Activated CD8-positive, alpha-beta memory T cell treated with anti-CD3 and anti-CD28 coated beads for 24 hours (primary cell): ENCODE results near the gene MADCAM1.

Experiments used
- DNase-seq: peaks from one replicate; pipeline ENCODE4 v3.0.0-alpha.2; 2020

Gene MADCAM1

DNA sequence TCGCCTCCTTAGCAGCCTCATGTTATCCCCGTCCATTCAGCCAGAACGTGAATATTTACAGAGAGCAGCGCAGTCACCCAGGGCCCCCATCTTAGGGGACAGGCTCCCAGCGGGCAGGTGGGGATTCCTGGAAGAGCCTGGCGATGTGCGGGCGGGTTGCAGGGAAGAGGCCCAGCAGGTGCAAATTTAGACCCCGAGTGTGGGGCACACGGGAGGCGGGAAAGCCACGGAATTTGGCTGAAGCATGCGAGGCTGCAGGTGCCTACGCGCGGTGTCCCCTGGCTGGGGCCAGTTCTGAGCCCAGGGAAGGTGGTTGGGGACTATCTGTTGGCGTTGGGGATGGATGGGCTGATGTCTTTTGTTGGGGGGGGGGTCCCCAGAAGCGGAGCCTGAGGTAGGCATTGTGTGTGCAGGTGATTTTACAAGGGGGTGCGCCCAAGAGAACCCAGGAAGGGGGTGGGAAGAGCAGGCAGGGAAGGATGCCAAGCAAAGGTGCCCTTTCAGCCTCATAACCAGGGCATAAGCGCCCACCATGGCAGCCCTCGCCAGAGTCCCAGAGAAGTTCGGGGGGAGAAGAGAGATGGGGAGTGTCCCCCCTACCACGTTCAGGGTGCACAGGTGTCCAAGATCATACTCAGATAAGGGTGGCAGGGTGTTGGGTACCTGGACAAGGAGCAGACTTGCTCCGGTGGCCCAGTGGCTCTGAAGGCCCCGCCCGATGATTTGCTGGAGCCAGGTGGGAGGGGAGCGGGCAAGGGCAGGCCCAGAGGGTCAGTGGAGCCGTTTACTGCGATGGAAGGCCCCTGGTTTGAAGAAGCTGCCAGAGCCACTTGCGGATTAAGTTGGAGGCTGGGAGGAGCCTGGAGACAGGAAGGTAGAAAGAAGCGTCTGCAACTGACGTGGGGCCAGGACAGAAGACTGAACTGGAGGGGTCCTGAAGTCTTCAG is 12.2 kb downstream of the MADCAM1 start:
- no peak for DNase-seq

DNA sequence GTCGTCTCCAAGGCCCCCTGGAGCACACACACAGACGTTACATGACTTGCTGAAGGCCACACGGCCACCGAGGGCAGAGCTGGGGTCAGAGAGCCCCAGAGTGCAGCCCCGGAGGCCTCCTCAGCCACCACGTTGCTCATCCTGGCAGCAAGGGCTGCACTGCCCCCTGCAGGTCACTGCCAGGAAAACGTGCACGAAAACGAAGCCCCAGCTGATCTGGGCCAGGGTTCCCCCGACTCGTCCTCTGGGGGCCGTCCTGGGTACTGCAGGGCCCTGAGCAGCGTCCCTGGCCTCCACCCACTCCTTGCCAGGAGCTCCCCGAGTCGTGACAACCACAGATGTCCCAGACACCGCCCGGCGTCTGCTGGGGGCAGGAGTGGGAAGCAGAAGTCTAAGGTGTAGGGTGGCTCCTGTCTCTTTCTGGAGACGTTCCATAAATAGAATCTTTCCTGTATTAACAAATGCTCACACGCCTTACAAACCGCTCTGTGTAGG is 14.4 kb downstream of the MADCAM1 start:
- peak; percentile 97 for DNase-seq

DNA sequence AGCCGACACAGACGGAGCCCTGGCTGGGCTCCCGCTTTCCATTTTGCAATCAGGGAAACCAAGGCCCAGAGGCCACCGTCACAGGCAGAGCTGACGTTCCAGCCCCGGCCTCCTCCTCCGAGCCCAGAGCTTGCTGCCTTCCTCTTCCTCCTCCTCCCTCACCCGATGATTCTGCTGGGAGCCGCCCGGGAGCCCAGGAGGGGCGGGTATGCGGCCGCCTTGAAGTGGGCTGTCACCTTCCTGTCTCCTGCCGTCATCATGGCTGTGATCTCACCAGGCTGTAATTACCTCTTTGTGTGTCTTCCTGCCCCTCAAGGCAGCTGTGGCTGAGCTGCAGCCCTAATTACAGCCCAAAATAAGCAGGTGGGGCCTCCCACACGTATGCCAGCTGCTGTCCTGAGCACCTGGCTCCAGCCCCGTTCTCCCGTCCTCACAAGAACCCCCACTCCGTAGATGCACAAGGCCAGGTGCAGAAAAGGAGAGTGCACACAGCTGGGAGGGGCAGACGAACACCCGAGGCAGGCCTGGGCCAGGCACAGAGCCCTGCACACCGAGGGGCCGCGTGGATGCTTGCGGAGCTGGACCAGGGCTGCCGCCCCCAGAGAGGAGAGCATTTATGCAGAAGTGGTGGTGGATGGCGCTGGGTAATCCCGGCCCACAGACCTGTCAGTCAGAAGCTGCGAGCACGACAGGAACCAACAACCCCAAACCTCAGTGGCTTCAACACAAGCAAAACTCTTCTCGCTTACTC is 15.0 kb downstream of the MADCAM1 start:
- peak; percentile 86 for DNase-seq

DNA sequence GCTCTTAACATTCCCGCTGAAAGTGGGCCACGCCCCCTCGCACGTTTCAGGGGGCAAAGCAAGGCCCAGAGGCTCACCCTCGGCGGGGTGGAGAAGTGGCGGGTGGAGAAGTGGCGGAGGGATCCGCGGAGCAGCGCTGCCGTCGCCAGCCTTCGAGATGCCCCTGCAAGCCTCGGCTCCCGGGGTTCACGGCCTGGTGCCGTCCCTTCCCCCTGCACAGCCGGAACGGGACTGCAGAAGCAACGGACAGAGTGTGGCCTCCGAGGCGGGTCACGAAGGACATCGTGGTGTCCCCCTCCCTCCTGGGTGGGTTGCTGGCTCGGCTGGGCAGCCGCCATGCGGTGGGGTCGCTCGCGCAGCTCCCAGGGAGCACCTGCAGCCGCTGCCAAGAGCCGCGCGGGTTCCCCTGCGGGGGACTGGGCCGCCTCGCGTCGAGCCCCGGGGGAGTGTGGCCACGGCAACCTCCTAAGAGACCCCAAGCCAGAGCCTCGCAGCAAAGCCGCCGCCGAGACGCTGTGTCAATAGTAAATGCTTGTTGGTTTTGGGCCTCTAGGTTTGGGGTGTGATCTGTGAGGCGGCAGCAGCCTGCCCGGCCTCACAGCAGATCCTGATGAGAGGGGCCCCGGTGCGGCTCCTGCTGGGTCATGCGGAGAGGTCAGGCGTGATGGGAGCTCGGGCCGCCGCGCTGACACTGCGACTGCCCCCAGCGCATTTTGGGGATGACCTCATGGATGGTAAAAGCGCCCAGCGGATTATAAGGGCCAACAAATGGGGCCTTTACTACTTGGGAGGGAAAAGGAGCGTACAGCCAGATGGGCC is 16.5 kb downstream of the MADCAM1 start:
- DNase-seq, result no peak

DNA sequence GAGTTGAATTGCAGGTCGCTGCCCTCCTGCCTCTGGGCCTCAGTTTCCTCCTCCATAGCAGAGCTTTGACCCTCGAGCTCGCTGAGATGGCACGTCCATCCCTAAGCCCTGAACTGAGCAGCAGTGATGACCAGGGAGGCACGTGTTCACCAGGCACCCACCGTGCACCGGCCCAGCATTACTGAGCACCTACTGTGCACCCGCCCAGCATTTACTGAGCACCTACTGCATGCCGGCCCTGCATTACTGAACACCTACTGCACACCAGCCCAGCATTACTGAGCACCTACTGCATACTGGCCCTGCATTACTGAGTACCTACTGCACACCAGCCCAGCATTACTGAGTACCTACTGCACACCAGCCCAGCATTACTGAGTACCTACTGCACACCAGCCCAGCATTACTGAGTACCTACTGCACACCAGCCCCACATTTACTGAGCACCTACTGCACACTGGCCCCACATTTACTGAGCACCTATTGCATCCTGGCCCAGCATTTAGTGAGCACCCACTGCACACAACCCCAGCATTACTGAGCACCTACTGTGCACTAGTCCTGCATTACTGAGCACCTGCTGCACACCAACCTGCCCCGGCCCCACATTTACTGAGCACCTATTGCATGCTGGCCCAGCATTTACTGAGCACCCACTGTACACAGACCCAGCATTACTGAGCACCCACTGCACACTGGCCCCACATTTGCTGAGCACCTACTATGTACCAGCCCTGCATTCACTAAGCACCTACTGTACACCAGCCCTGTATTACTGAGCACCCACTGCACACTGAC is 17.3 kb downstream of the MADCAM1 start:
- no peak for DNase-seq

DNA sequence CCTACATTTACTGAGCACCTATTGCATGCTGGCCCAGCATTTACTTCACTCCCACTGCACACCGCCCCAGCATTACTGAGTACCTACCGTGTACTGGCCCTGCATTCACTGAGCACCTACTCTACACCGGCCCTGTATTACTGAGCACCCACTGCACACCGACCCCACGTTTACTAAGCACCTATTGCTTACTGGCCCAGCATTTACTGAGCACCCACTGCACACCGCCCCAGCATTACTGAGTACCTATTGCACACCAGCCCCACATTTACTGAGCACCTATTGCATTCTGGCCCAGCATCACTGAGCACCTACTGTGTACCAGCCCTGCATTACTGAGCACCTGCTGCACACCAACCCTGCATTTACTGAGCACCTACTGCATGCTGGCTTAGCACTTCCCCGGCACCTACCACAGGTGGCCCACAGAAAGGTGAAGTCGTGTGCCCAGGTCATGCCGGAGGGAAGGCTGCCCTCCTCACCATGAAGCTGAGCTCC is 17.9 kb downstream of the MADCAM1 start:
- no peak for DNase-seq

DNA sequence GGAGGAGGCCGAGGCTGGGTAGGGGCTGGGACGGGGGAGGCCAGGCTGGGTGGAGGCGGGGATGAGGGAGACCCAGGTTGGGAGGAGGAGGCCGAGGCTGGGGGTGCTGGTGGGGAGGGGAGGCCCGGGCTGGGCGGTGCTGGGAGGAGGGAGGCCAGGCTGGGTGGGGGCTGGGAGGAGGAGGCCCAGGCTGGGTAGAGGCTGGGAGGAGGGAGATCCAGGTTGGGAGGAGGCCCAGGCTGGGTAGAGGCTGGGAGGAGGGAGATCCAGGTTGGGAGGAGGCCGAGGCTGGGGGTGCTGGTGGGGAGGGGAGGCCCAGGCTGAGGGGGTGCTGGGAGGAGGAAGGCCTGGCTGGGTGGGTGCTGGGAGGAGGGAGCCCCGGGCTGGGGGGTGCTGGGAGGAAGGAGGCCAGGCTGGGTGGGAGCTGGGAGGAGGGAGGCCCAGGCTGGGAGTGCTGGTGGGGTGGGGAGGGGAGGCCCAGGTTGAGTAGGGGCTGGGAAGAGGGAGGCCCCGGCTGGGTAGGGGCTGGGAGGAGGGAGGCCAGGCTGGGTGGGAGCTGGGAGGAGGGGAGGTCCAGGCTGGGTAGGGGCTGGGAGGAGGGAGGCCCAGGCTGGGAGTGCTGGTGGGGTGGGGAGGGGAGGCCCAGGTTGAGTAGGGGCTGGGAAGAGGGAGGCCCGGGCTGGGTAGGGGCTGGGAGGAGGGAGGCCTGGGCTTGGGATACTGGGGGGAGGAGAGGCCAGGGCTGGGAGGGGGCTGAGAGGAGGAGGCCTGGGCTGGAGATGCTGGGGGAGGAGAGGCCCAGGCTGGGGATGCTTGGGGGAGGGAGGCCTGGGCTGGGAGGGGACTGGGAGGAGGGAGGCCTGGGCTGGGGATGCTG is 21.7 kb downstream of the MADCAM1 start:
- DNase-seq, result no peak

DNA sequence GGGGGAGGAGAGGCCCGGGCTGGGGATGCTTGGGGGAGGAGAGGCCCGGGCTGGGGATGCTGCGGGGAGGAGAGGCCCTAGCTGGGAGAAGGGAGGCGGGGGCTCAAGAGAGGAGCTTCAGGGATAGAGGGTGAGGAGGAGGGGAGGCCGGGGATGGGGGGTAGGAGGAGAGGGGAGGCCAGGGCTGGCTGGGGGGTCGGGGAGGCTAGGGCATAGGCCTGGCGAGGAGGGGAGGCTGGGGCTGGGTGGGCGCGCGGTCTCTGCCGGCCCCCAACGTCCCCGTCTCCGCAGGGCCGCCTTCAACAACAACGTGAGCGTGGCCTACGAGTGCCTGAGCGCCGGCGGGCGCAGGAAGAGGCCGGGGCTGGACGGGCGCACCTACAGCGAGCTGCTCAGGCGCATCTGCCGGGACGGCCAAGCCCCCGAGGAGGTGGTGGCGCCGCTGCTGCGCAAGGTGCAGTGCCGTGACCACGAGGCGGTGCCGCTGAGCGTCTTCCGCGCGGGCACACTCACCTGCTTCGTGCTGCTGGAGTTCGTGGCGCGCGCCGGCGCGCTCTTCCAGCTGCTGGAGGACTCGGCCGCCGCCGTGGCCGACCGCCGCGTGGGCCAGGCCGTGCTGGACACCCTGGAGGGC is 22.4 kb downstream of the MADCAM1 start:
- DNase-seq, result peak; percentile 81

DNA sequence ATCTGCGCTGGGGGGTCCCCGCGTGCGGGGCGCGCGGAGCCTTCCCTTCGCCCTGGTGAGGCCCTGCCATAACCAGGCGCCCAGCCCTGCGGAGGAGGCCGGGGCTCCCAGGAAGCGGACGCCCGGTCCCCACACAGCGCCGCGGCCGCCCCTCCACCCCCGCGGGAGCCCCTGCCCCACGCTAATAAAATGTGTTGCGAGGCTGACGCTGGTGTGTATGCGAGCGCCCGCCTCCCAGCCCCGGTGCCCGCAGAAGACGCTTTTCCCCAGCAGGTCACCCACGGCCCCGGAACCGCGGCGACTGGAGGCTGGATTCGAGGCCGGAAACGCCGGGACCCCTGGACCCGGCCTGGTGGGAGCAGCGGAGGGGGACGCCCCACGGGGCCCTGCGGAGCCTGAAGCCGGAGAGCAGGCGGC is 23.2 kb downstream of the MADCAM1 start:
- no peak for DNase-seq

DNA sequence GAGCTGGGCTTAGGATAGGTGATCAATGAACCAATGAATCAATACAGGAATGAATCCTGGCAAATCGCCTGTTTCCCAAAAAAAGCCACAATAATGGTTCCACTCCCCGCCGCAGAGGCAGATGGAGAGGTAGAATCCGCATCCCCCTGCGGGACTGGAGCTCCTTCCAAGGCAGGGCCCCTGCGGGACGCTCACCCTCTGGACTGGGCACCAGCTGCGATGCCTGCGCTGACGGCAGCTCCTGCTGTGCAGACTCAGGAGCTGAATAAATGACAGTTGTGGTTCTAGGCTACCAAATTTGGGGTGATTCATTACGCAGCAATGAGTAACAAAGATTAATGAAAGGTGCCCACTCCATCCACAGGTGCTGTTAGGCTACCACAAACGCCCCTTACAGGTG is 26.4 kb downstream of the MADCAM1 start:
- DNase-seq, result no peak

DNA sequence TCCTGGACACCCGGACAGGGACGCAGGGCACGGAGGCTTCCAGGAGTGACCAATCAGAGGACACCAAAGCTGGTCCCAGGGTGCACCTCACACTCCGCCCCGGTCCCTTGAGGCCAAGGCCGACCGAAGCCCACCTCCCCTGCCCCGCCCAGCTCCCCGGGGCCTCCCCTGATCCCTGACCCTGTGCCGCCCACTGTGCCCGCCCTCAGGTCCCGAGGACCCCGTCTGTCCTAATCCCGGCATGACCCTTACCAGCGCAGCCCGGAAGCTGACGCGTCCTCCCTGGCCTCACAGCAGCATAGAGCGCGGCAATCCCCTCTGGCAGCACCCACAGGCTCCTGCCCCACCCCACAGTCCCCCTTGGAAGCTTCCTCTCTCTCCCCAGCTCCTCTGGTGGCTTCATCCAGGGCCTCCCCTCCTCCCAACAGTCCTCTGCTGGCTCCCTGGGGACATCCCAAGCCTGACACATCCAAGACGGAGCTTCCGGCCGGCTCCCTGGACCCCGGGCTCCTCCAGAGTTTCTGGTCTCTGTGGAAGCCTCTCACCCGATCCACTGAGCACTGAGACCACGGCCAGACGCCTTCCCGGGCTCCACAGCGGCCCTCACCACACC is 27.9 kb downstream of the MADCAM1 start:
- DNase-seq, result no peak

DNA sequence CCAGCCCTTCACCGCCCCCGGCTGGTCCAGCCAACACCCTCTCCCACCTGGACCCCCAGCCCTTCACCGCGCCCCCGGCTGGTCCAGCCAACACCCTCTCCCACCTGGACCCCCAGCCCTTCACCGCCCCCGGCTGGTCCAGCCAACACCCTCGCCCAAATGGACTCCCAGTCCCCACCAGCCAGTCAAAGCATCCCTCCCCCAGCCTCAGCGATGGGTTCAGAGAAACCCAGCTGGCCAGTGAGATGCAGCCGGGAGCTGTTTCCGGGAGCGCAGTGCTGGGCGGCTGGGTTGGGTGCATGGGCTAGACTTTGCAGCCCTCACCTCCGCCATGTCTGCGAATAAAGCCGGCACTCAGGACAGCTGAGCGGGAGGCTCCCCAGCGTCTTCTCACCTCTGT is 28.7 kb downstream of the MADCAM1 start:
- no peak for DNase-seq

DNA sequence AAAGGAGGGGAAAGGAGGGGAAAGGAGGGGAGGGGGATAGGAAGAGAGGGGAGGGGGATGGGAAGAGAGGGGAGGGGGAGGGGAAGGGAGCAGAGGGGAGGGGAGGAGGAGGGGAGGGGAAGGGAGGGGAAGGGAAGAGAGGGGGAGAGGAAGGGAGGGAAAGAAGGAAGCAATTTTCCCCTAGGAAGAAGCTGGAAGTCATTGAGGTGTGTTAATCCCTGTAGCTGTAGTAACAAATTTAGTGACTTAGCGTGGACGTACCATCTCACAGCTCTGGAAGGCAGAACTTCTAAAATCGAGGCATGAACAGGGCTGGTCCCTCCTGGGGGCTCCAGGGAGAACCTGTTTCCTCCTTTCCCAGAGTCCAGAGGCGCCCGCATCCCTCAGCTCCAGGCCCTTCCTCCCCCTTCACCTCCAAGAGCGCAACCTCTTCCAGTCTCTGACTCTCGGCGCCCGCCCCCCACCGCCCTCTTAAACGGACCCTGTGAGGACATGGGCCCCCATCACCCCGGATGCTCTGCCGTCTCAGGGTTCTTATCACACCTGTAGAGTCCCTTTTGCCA is 29.7 kb downstream of the MADCAM1 start:
- DNase-seq, result no peak

DNA sequence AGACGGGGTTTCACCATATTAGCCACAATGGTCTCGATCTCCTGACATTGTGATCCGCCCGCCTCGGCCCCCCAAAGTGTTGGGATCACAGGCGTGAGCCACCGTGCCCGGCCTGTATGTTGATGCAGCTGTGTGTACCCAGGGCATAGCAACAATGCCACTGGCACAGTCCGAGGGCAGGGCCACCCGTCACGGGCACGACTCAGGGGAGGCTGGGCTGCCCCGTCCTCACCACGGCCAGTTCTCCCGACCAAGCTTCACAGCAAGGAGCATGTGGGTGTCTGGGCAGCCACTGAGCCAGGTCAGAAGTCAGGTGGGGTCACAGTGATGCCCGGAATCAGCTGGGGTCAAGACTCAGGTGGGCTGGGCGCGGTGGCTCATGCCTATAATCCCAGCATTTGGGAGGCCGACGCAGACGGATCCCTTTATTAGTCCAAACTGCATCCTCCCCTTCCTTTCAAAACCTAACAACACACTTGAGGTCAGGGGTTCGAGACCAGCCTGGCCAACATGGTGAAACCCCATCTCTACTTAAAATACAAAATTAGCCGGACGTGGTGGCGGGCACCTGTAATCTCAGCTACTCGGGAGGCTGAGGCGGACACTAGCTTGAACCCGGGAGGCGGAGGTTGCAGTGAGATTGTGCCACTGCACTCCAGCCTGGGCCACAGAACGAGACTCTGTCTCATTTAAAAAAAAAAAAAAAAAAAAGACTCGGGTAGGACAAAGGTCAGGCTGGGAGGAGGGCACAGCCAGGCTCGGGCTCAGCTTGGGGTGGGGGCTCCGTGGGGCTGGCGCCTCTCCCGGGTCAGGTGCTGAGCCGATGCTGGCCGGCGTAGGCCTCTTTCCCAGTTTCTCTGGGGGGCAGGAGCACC is 34.1 kb downstream of the MADCAM1 start:
- DNase-seq, result no peak

DNA sequence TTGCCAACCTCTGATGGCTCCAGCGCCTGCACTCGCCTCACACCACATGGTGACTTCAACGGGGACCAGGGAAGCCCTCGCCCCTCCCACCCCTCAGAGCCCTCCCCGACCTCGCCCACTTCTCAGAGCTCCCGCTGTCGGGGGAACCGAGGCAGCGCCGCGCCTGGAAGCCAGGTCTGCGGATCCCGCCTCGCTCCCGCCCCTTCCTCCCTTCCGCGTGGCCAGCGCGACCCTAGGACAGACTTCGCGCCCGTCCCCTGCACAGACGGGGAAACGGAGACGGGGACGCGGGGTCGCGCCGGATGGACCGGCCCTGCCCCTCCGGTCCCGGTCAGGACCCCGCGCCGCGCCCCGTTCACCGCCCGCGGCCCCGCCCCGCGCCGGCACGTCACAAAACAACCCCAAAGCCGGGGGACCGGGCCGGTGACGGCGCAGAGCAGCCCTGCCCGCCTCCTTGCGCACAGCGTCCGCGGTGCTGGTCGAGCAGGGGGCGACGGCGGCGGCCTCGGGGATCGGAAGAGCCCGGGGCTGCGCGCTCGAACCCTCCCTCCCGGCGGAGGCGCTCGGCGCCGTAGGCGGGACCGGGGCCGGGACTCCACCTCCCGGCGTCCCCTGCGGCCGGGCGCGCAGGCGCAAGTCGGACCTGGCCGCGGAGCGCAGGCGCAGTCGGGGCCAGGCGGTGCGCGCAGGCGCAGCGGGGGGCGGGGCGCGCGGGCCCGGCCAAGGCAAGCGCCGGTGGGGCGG is 34.9 kb downstream of the MADCAM1 start:
- DNase-seq, result peak; percentile 94

DNA sequence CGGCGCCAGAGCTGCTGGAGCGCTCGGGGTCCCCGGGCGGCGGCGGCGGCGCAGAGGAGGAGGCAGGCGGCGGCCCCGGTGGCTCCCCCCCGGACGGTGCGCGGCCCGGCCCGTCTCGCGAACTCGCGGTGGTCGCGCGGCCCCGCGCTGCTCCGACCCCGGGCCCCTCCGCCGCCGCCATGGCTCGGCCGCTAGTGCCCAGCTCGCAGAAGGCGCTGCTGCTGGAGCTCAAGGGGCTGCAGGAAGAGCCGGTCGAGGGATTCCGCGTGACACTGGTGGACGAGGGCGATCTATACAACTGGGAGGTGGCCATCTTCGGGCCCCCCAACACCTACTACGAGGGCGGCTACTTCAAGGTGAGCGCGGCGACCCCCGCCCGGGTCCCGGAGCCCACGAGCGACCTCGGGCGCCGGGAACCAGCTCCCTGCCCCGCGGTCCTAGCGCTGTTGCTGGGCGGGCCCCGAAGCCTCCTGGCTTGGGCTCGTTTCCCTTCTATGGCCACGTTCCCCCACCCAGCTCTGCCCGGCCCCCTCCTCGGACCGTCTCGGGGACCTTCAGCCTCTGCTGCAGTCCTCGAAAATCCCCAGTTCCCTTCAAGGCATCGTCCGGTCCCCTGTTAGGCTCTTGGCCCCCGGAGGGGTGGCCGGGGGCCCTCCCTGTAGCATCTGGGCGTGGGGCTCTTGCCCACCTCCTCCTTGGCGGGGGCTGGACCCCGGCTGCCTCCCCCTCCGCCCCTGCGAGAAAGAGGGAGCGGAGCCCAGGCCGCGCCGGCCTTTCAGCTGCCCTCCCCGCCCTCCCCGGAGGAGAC is 35.7 kb downstream of the MADCAM1 start, which contains the start of gene CDC34:
TSS of gene CDC34 (plus strand) at position 8 of the 808 bp plus-strand sequence. CDS start at position 180, 172 bp downstream.
- DNase-seq, result no peak
